Activated T-helper 2 cell treated with anti-CD3 and anti-CD28 coated beads, Interferon-gamma antibody, Interleukin-2, Interleukin-4, amounts not matched to agents 10 μg/mL and 5 μg/mL and 100 μg/mL, durations not matched to agents 14 hours and 24 hours and 36 hours (primary cell): ENCODE data around the gene TICAM1. TPM values are rescaled to one million over a fixed set of nuclear protein-coding genes. Genes with fewer than 3 reads are reported as not detected.
"Not testable (repeated sequence)": the region's sequence is repeated elsewhere in the genome, so short reads cannot be mapped to it uniquely, and the experiment has no call there.

Source experiments
- DNase-seq: peaks from one replicate; pipeline ENCODE4 v3.0.0; 2021; ENCODE audit warnings: low spot score
- H3K27ac Mint-ChIP-seq: one replicate; pipeline ENCODE4 v1.8.0; 2021; ENCODE audit warnings: mixed read lengths
- H3K27me3 Mint-ChIP-seq: one replicate; pipeline ENCODE4 v1.8.0; 2021; ENCODE audit warnings: low read depth, mixed read lengths
- H3K36me3 Mint-ChIP-seq: one replicate; pipeline ENCODE4 v1.8.0; 2021; ENCODE audit warnings: low read depth, mixed read lengths
- H3K4me1 Mint-ChIP-seq: one replicate; pipeline ENCODE4 v1.8.0; 2021; ENCODE audit warnings: low read depth, mixed read lengths
- H3K4me3 Mint-ChIP-seq: one replicate; pipeline ENCODE4 v1.8.0; 2021; ENCODE audit warnings: low read depth, mild to moderate bottlenecking, moderate library complexity, mixed read lengths
- H3K9me3 Mint-ChIP-seq: one replicate; pipeline ENCODE4 v1.8.0; 2021; ENCODE audit warnings: mixed read lengths
- intact Hi-C: fragments of 100-400 bp; cut with micrococcal nuclease; formaldehyde crosslinking; loops from one replicate; pipeline ENCODE4 v1.15.1; 2023
- total RNA-seq: library from RNA; stranded (reverse); gene quantifications from 2 replicates; pipeline ENCODE4 v1.2.3, GENCODE V29; 2022

The TICAM1 gene
- total RNA-seq, 1 donor from 2014 or later: 30.4 TPM

GRCh38 chr19:4792019-4792865, 39.3 kb downstream of the TICAM1 start:
- H3K9me3 Mint-ChIP-seq, H3K27me3 Mint-ChIP-seq: not testable (repeated sequence)
- peak; percentile 19 for DNase-seq
- H3K36me3 Mint-ChIP-seq: peaks cover 42% of the 10 kb centered on the region
- intact Hi-C loops: loop anchor here (5.0 kb wide), 1 partner anchor 1000 kb away; the partner anchor contains the start of gene DUS3L
- H3K4me3 Mint-ChIP-seq: peak overlapping the region; percentile 89
- H3K27ac Mint-ChIP-seq: peak overlapping the region; percentile 79
- H3K4me1 Mint-ChIP-seq: peaks cover 15% of the 10 kb centered on the region

DNA sequence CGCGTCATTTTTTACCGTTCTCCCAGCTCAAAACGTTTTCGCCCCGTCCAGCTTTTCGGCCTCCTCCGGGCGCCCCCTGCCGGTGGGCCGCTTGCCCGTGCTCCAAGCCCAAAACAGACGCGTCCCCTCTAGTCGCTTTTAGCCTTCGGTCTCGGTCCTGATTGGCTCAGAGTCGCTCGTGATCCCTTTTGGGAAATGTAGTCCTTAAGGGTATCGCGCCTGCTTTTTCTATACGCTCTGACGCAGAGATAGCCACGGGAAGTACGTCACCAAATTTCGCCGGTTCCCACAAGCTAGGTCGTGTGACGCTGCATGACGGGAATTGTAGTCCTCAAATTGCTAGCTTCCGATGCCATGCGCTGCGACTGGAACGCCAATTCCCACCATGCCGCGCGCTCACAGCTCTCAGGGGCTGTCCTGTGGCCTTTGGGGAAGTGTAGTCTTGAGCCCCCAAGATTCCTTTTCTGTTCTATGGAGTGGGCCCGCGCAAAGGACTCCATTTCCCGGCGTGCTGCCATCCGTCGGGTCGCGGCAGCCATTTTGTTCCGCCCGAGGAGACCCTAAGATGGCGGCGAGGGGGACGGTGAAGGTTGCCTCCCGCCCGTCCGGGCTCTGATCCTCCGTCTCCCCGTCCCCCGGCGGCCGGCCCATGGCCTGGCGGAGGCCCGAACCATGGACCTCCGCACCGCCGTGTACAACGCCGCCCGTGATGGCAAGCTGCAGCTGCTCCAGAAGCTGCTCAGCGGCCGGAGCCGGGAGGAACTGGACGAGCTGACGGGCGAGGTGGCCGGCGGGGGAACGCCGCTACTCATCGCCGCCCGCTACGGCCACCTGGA, 40.1 kb downstream of the TICAM1 start, which contains the start of gene FEM1A:
FEM1A (plus strand) TSS at position 552 of the 836 bp plus-strand sequence; CDS start at position 673, 121 bp downstream.
- H3K36me3 Mint-ChIP-seq: peaks cover 36% of the 10 kb centered on the region
- no peaks in the 10 kb centered on the region for H3K27me3 Mint-ChIP-seq
- H3K4me1 Mint-ChIP-seq: peaks cover 15% of the 10 kb centered on the region
- no peaks in the 10 kb centered on the region for H3K9me3 Mint-ChIP-seq
- peak within 1 kb of the TSS; percentile 89 for H3K4me3 Mint-ChIP-seq
- H3K27ac Mint-ChIP-seq: peak within 1 kb of the TSS; percentile 82
- intact Hi-C loops: loop anchor here (1.0 to 5.0 kb wide), 5 partner anchors 24 to 1001 kb away; partner anchors contain the start of genes DUS3L and MYDGF
- peak; percentile 99 for DNase-seq

GRCh38 chr19:4786412-4787016, 45.0 kb downstream of the TICAM1 start:
- H3K4me3 Mint-ChIP-seq: not testable (repeated sequence)

DNA sequence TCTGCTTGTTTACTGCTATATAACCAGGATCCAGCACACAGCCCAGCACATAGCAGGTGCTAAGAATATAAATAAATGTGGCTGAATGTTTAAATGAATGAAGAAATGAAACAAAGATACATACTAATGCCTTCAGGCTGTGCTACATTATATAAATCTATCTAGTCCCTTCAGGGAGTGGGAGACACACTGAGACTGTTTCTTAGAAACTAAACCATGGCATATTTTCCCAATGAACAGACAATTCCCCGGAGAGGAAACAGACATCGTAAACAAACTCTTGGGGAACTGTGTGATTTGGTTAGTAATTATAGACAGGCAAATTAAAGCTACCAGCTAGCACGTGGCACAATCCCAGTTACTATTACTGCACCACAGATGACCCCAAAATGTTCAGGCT, 49.7 kb downstream of the TICAM1 start:
- intact Hi-C loops: no loop called here

More at GRCh38 chr19:4786412-4787016, 45.0 kb downstream of the TICAM1 start:
- H3K9me3 Mint-ChIP-seq, H3K27ac Mint-ChIP-seq, H3K4me1 Mint-ChIP-seq, H3K36me3 Mint-ChIP-seq, H3K27me3 Mint-ChIP-seq, DNase-seq, intact Hi-C loops: not testable (repeated sequence)

GRCh38 chr19:4780860-4781259, 50.7 kb downstream of the TICAM1 start:
- Mint-ChIP-seq H3K4me3 (no peak overlapping the region), H3K27me3 (peaks cover 2% of the 10 kb centered on the region), H3K9me3 (no peaks in the 10 kb centered on the region), H3K36me3 (no peaks in the 10 kb centered on the region), H3K4me1 (no peaks in the 10 kb centered on the region), H3K27ac (no peak overlapping the region)
- intact Hi-C loops: no loop called here
- DNase-seq: no peak

More for the DNA sequence above, 49.7 kb downstream of the TICAM1 start:
- no peaks in the 10 kb centered on the region for H3K36me3 Mint-ChIP-seq
- H3K4me3 Mint-ChIP-seq: no peak overlapping the region
- H3K27me3 Mint-ChIP-seq: peaks cover 3% of the 10 kb centered on the region
- H3K9me3 Mint-ChIP-seq: no peaks in the 10 kb centered on the region
- H3K4me1 Mint-ChIP-seq: no peaks in the 10 kb centered on the region
- no peak for DNase-seq
- H3K27ac Mint-ChIP-seq: no peak overlapping the region

GRCh38 chr19:4778124-4778523, 53.4 kb downstream of the TICAM1 start:
- H3K27me3 Mint-ChIP-seq, DNase-seq, H3K4me3 Mint-ChIP-seq, intact Hi-C loops, H3K4me1 Mint-ChIP-seq, H3K27ac Mint-ChIP-seq, H3K36me3 Mint-ChIP-seq, H3K9me3 Mint-ChIP-seq: not testable (repeated sequence)

- Mint-ChIP-seq H3K4me3 (no peak overlapping the region), H3K36me3 (no peaks in the 10 kb centered on the region), H3K27me3 (peaks cover 4% of the 10 kb centered on the region), H3K27ac (no peak overlapping the region), H3K9me3 (no peaks in the 10 kb centered on the region), H3K4me1 (no peaks in the 10 kb centered on the region)
- no peak for DNase-seq
- intact Hi-C loops: no loop called here
Measured at GRCh38 chr19:4776436-4777211, 54.9 kb downstream of the TICAM1 start.

DNA sequence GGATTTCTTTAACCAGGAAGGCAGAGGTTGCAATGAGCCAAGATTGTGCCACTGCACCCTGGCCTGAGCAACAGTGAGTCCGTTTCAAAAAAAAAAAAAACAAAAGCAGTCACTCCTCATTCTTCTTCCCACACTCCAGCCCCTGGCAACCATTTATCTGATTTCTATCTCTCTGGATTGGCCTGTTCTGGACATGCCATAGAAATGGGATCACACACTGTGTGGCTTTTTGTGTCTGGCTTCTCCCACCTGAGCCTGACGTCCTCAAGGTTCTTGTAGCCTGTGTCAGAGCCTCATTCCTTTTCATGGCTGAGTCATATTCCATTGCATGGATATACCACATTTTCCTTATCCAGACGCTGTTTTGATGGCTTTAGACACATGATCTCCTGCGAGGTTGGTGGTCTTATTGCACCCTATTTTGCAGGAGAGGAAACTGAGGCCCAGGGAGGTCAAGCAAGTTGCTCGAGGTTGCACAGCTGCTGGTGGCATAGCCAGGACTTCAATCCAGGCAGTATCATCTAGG, 55.8 kb downstream of the TICAM1 start:
- H3K36me3 Mint-ChIP-seq: no peaks in the 10 kb centered on the region
- no peaks in the 10 kb centered on the region for H3K9me3 Mint-ChIP-seq
- intact Hi-C loops: no loop called here
- H3K4me3 Mint-ChIP-seq: no peak overlapping the region
- no peak overlapping the region for H3K27ac Mint-ChIP-seq
- peaks cover 2% of the 10 kb centered on the region for H3K27me3 Mint-ChIP-seq
- no peak for DNase-seq
- no peaks in the 10 kb centered on the region for H3K4me1 Mint-ChIP-seq

- peaks cover 2% of the 10 kb centered on the region for H3K27me3 Mint-ChIP-seq
- intact Hi-C loops: no loop called here
- H3K4me1 Mint-ChIP-seq: no peaks in the 10 kb centered on the region
- no peak overlapping the region for H3K4me3 Mint-ChIP-seq
- no peak overlapping the region for H3K27ac Mint-ChIP-seq
- H3K9me3 Mint-ChIP-seq: no peaks in the 10 kb centered on the region
- DNase-seq: no peak
- H3K36me3 Mint-ChIP-seq: no peaks in the 10 kb centered on the region
Measured at GRCh38 chr19:4774136-4774535, 57.4 kb downstream of the TICAM1 start.

GRCh38 chr19:4773047-4773640, 58.4 kb downstream of the TICAM1 start:
- H3K9me3 Mint-ChIP-seq: no peaks in the 10 kb centered on the region
- intact Hi-C loops: no loop called here

DNA sequence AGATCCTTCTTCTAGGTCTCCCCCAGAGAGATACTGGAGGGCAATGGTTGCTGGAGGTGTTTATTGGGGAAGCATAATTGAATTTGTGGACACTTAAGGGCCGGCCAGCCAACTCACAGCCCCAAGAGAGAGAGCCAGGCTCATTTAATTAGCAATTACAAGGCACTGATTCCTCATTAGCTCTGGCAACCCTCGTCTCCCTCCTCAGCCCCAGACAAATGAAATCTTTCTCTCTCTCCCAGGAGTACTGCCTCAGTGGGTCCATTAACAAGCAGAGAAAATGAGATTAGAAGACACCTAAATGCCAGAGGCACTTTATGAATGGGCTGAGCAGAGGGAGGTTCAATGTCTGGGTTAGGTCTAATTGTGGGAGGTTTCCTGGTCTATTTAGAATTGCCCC, 58.9 kb downstream of the TICAM1 start:
- Mint-ChIP-seq H3K27ac (no peak overlapping the region), H3K36me3 (no peaks in the 10 kb centered on the region)

More at GRCh38 chr19:4773047-4773640, 58.4 kb downstream of the TICAM1 start:
- H3K36me3 Mint-ChIP-seq: no peaks in the 10 kb centered on the region
- no peak overlapping the region for H3K4me3 Mint-ChIP-seq
- H3K4me1 Mint-ChIP-seq: no peaks in the 10 kb centered on the region
- H3K27me3 Mint-ChIP-seq: peaks cover 2% of the 10 kb centered on the region
- no peak for DNase-seq
- H3K27ac Mint-ChIP-seq: no peak overlapping the region

More for the DNA sequence above, 58.9 kb downstream of the TICAM1 start:
- Mint-ChIP-seq H3K9me3 (no peaks in the 10 kb centered on the region), H3K4me3 (no peak overlapping the region), H3K27me3 (peaks cover 2% of the 10 kb centered on the region), H3K4me1 (no peaks in the 10 kb centered on the region)
- intact Hi-C loops: no loop called here
- no peak for DNase-seq
